T-helper 2 cell (primary cell): ENCODE results near the gene P2RY8.
"Not testable (repeated sequence)": the region's sequence is repeated elsewhere in the genome, so short reads cannot be mapped to it uniquely, and the experiment has no call there.

ENCODE experiments used
- DNase-seq, 5 experiments: peaks; one replicate each; pipeline versions ENCODE4 v3.0.0 to v3.0.0-alpha.2; 2012 to 2022

The P2RY8 gene

DNA sequence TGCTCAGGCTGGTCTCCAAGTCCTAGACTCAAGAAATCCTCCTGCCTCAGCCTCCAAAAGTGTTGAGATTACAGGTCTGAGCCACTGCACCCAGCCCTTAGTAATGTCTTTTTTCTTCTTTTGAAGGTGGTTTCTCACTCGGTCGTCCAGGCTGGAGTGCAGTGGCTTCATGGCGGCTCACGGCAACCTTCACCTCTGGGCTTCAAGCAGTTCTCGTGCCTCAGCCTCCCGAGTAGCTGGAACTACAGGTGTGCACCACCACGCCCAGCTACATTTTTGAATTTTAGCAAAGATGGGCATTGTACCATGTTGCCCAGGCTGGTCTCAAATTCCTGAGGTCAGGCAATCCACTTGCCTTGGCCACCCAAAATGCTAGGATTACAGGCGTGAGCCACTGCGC is 52.0 kb downstream of the P2RY8 start:
- DNase-seq = no peak

DNA sequence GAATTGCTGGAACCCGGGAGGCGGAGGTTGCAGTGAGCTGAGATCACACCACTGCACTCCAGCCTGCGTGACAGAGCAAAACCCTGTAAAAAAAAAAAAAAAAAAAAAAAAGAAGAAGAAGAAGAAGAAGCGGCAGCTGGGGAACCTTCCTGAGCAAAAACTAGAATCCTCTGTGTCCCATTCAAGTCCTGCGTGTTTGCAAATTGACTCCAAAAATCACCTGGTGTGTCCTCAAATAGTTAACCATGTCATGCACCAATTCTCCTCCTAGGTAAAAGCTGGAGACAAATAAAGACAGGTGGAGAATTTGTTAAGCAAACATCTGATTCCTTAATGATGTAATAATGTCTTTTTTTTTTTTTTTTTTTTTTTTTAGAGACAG is 52.4 kb downstream of the P2RY8 start:
- DNase-seq = no peak

DNA sequence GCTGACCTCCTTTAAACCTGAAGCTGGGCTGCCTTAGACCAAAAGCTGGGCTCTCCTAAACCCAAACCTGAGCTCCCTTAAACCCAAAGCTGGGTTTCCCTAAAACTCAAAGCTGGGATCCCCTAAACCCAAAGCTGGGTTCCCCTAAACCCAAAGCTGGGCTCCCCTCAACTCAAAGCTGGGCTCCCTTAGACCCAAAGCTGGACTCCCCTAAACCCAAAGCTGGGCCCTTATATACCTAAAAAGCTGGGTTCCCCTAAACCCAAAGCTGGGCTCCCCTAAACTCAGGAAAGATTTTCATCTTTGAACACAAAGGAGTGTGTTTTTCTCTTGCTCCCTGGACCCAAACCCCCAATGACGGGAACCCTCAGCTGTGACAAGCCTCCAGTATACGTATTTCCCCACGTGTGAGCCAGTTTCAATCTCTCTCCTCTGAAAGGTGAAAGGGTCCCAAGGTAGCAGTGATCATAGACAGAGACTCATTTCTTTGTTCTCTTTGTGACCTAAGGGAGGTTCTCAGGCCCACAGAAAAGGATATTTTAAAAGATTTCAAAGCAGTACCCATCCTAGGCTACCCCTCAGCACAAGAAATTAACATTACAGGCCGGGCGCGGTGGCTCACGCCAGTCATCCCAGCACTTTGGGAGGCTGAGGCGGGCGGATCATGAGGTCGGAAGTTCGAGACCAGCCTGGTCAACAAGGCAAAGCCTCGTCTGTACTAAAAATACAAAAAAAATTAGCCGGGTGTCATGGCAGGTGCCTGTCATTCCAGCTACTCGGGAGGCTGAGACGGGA is 52.9 kb downstream of the P2RY8 start:
- DNase-seq = no peak

DNA sequence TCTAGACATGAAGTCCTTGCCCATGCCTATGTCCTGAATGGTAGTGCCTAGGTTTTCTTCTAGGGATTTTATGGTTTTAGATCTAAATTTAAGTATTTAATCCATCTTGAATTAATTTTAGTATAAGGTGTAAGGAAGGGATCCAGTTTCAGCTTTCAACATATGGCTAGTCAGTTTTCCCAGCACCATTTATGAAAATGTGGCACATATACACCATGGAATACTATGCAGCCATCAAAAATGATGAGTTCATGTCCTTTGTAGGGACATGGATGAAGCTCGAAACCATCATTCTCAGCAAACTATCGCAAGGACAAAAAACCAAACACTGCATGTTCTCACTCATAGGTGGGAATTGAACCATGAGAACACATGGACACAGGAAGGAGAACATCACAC is 54.5 kb downstream of the P2RY8 start:
- DNase-seq = not testable (repeated sequence)

DNA sequence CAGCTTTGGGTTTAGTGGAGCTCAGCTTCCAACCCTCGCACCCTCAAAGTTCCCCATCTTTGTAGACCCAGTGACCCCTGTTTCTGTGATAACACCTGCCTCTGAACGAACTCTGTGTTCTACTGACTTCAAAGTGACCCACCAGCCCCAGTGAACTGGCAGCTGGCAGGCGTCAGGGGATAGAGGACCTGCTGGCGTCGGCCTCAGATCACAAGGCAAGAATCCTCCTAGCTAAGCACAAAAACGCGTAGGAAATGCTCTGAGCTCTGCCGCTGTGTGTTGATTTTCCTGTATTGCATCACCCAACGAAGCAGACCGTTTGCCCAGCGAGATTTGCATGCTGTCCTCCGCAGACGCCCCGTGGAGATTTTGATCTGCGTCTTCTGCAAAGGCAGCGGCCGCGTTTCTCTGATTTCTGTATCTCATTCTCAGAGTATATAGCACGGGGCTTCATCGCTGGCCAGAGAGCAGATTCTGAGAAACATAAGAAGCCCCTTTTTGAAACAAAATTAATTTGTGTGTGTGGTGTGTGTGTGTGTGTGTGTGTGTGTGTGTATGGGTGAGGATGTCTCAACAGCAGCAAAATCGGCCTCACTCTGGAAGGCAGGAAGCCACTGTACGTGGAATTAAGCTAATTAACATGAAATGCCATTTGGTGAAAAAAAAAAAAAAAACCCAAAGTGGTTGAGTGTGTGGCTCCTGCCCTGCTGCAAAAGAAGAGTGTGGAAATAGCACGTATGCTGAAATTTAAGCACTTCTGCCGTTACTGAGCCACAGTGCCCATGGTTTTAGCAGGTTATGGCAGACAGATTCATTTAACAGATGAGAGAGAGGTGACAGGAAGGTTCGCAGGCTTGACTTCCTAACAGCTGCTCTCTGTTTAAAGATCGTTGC is 55.1 kb downstream of the P2RY8 start:
- peak in 4 of 5 experiments; percentile 53 to 95 (median 71) for DNase-seq

DNA sequence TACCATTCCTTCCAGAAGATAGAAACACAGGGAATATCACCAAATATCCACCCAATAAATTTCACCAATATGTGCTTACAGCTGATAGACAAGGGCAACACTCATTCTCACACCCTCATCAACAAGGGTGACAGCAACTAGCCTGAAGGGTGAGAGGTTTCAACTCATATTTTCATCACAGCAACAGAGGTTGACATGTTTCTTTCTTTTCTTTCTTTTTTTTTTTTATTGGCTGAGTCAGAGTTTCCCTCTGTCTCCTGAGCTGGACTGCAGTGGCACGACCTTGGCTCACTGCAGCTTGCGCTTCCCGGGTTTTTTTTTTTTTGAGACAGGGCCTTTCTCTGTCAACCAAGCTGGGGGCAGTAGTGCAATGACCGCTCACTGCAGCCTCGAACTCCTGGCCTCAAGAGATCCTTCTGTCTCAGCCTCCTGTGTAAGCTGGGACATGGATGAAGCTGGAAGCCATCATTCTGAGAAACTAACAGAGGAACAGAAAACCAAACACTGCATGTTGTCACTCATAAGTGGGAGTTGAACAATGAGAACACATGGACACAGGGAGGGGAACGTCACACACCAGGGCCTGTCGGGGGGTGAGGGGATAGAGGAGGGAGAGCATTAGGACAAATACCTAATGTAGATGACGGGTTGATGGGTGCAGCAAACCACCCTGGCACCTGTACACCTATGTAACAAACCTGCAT is 56.8 kb downstream of the P2RY8 start:
- DNase-seq = peak in 1 of 5 experiments; percentile 46

GRCh38 chrX:1477801-1478458 is 59.1 kb downstream of the P2RY8 start:
- no peak for DNase-seq

- DNase-seq = no peak
Observed at GRCh38 chrX:1477229-1477628, 59.8 kb downstream of the P2RY8 start.

DNA sequence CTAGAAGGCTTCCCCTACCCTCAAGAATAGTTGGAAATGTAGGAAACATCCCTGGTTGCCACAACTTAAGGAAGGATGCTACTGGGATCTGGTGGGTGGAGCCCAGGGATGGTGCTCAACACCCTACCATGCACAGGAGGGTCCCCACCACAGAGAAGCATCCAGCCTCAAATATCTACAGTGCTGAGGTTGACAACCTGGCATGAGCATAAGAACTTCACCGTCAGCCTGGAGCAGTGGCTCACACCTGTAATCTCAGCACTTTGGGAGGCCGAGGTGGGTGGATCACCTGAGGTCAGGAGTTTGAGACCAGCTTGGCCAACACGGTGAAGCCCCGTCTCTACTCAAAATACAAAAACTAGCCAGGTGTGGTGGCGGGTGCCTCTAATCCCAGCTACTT is 60.3 kb downstream of the P2RY8 start:
- DNase-seq = no peak

GRCh38 chrX:1475881-1476280 is 61.1 kb downstream of the P2RY8 start:
- no peak for DNase-seq

DNA sequence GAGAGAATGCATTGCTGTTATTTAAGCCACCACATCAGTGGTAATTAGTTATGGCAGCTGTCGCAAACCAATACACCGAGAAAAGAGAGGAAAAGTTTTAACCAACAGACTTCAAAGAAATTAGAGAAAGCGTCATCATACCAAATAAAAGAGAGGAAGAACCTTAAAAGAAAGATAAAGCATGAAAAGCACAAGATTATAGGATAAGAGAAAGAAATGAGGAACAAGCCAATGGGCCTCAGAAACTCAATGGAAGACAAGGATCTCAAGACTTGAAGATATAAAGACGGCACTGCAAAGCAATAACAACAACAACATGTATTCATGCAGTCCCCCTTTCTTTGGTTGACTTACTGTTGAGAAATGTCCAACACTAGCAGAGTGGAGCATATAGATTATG is 61.5 kb downstream of the P2RY8 start:
- DNase-seq = no peak

- not testable (repeated sequence) for DNase-seq
Observed at GRCh38 chrX:1474593-1474992, 62.4 kb downstream of the P2RY8 start.

DNA sequence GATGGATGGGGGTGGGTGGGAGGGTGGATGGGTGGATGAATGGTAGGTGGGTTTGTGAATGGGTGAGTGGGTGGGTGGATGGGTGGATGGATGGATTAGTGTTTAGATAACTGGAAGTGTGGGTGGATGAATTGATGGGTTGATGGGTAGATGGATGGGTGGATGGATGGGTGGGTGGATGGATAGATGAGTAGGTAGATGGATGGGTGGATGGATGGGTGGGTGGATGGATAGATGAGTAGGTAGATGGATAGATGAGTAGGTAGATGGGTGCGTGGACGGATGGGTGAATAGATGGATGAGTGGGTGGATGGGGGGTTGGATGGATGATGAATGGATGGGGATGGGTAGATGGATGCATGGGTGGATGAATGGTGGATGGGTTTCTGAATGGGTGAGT is 64.0 kb downstream of the P2RY8 start:
- no peak for DNase-seq

GRCh38 chrX:1468250-1468772 is 68.7 kb downstream of the P2RY8 start:
- DNase-seq = peak; percentile 48 to 91 (median 67)

DNA sequence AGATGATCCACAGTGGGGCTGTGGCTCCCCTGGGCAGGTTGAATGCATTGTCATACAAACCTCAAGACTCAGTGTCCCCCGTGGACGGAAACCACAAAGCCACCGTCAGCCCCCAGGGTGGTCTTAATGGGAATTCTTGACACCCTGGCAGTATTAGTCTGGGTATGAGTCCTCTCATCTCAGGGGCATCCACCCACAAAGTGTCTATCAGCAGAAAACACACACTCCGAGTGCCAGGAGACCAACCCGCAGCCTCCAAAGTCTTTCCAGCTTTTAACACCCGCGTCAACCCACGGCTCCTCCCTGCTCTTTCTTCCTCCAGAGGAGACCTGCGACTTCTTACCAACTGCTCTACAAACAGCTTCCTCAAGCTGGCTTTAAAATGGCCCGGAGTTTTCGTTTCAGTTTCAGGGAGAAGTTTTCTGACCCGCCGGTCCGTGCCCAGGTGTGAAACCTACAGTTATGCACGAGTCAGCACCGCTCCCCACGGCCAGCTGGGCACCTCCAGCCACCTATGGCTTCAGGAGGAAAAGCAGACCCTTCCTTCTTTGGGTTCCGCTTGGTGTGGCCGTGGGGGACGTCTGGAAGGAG is 69.9 kb downstream of the P2RY8 start:
- DNase-seq = peak in 3 of 5 experiments; percentile 27 to 71 (median 62)

DNA sequence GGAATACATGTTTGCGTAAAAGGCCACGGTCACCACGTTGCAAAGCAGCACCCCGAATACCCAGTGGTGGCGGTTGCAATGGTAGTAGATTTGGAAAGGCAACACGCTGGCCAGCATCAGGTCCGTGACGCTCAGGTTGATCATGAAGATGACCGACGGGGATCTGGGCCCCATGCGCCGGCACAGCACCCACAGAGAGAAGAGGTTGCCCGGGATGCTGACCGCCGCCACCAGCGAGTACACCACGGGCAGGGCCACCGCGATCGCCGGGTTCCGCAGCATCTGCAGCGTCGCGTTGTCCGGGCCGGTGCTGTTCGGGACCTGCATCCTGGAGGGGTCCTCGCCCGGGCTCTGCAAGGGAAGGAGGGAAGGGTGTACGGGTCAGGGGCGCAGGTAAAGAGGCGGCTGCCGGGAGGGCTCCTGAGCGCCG is 70.7 kb downstream of the P2RY8 start:
- DNase-seq = no peak

DNA sequence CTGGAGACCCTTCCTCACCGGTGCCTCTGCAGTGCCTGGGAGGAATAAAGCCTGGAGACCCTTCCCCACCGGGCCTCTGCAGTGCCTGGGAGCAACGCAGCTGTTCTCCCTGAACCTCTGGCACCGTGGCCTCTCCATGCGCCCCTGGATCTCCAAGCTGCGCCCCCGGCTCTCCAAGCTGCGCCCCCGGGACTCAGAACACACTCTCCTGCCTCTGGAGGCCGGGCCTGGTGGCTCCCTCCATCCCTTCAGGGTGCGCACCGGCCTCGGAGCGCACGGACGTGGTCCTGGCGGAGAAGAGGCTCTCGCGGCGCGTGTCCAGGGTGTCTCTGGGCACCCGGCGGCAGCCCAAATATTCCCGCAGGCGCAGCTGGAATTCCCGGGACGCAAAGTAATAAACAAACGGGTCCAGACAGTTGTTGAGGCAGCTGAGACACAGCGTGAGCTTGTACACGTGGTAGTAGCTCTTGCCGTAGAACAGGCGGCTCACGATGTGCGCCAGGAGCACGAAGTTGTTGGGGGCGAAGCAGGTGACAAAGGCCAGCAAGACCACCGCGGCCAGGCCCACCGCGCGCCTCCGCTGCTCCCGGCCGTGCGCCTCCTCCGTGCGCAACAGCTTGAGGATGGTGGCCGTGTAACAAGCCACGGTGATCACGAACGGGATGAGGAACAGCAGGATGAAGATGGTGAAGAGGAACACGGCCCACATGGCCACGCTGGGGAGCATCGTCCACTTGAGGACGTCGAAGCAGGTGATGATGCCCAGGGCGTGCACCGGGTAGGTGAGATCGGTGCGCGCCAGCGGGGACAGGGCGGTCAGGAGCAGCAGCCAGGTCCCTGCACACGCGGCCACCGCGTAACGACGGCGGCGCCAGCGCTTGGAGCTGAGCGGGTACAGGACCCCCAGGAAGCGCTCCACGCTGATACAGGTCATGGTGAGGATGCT is 71.4 kb downstream of the P2RY8 start:
- no peak for DNase-seq

DNA sequence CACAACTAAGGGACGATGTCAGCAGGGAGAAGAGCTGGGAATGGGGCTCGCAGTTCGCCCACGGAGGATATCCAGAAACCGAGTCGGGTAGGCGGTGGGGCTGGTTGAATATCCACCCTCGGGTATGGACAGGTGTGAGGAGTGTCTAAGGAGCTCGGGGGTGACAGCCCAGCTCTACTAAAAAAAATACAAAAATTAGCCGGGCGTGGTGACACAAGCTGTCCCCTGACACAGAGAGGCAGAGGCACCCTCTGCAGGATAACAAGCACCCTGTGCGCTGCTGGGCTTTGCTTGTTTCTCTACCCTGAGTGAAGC is 72.1 kb downstream of the P2RY8 start:
- DNase-seq = no peak

DNA sequence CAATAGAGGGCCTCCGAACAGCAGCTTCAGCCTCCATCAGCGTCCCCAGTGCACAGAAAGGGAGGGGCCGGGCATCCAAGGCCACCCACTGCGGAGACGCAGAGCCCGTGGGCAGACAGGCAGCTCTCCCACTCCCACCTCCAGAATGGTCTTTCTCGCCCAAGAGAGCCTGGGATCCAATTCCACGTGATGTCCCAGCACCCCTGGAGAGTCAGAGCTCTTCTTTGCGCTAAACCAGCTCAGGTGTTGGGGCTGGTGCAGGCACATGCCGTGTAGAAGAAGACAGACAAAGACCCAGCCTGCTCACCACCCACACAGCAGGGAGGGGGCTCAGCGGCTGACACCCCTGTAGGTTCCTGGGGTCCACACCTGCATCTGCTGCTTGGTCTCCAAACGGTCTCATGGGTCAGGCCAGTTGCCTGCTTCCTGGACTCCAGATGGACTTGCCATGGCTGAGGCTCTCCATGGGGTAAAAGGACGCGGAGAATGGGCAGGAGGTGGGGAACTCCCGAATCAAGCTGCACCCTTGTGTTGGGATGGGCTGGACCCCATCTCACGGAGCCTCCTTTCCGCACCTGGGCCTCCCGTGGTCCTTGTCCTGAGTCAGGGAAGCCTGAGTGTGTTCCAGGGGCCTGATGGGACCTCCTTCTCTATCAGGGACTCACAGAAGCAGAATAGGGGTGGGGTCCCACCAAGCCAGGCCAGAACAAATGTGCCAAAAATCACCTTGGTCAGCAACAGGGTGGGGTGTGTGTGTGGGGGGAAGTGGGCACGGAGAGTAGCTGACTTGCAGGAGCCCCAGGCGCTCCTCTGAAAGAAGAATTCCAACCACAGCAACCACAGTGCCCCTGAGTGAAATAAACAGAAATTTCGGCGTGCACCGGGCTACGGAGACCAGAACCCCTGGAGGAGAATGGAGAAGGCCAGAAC is 72.7 kb downstream of the P2RY8 start:
- DNase-seq = peak in 2 of 5 experiments; percentile 59 to 68

DNA sequence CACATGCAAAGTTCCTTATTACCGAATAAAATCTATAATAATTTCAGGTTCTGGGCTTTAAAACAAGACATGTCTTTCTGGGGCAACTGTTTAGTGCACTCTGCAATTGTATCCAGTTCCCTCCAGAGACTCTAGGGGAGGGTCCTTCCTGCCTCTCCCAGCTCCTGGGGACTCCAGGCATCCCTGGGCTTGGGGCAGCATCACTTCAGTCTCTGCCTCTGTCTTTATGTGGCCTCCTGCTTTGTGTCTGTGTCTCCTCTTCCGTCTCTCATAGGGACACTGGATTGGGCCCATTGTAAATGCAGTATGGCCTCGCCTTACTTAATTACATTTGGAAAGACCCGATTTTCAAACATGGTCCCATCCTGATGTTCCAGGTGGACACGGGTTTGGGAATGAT is 73.4 kb downstream of the P2RY8 start:
- no peak for DNase-seq
